OCI-LY1 (cell line): Measurements from ENCODE around the gene TCP11L2.

Experiments
- H2AFZ ChIP-seq: fragments of 200-600 bp; sonication (generic), shearing (Covaris generic); 2 replicates; pipeline ENCODE4 v1.6.0; 2014; ENCODE audit warnings: antibody characterized with exemption, mild to moderate bottlenecking, low read length
- H3F3A ChIP-seq: fragments of 200-600 bp; sonication (generic), shearing (Covaris generic); 2 replicates; pipeline ENCODE4 v1.6.0; 2014; ENCODE audit warnings: mild to moderate bottlenecking, antibody characterized with exemption, low read length, moderate library complexity; ENCODE audit not compliant: insufficient read depth
- H3K27ac ChIP-seq: fragments of 200-600 bp; sonication (generic); 2 replicates; pipeline ENCODE4 v1.5.1; 2014; ENCODE audit warnings: low read length, mixed run types, mild to moderate bottlenecking, low read depth; ENCODE audit not compliant: poor library complexity, severe bottlenecking
- H3K27me3 ChIP-seq: fragments of 200-600 bp; sonication (generic); 2 replicates; pipeline ENCODE4 v1.6.0; 2014; ENCODE audit warnings: antibody characterized with exemption, mild to moderate bottlenecking, low read length, moderate library complexity; ENCODE audit not compliant: insufficient read depth
- H3K36me3 ChIP-seq: fragments of 200-600 bp; sonication (generic); 2 replicates; pipeline ENCODE4 v1.6.1; 2014; ENCODE audit warnings: mild to moderate bottlenecking, antibody characterized with exemption, low read length, moderate library complexity, mixed read lengths; ENCODE audit not compliant: insufficient read depth
- H3K4me1 ChIP-seq: fragments of 200-600 bp; sonication (generic); 2 replicates; pipeline ENCODE4 v1.5.1; 2014; ENCODE audit warnings: mild to moderate bottlenecking, low read length, moderate library complexity; ENCODE audit not compliant: insufficient read depth, severe bottlenecking
- H3K4me2 ChIP-seq: fragments of 200-600 bp; sonication (generic), shearing (Covaris generic); 2 replicates; pipeline ENCODE4 v1.6.1; 2014; ENCODE audit warnings: low read length
- H3K4me3 ChIP-seq: fragments of 200-600 bp; sonication (generic); 2 replicates; pipeline ENCODE4 v1.5.1; 2014; ENCODE audit warnings: low read length, low read depth, mild to moderate bottlenecking, mixed read lengths; ENCODE audit not compliant: poor library complexity, severe bottlenecking
- H3K79me2 ChIP-seq: fragments of 200-600 bp; shearing (Covaris generic); 2 replicates; pipeline ENCODE4 v1.6.1; 2016; ENCODE audit warnings: mixed run types, low read length, mixed read lengths; ENCODE audit not compliant: insufficient read depth
- H3K9ac ChIP-seq: fragments of 200-600 bp; sonication (generic), shearing (Covaris generic); 2 replicates; pipeline ENCODE4 v1.6.1; 2014; ENCODE audit warnings: mild to moderate bottlenecking, low read length, mixed read lengths
- H3K9me2 ChIP-seq: fragments of 200-600 bp; sonication (generic), shearing (Covaris generic); 2 replicates; pipeline ENCODE4 v1.6.1; 2014; ENCODE audit warnings: low read depth, mild to moderate bottlenecking, low read length, mixed read lengths
- H3K9me3 ChIP-seq: fragments of 200-600 bp; shearing (Covaris generic); 2 replicates; pipeline ENCODE4 v1.6.1; 2014; ENCODE audit warnings: low read length, mixed read lengths
- H4K20me1 ChIP-seq: fragments of 200-600 bp; sonication (generic), shearing (Covaris generic); 2 replicates; pipeline ENCODE4 v1.6.0; 2016; ENCODE audit warnings: mild to moderate bottlenecking, low read length; ENCODE audit not compliant: insufficient read depth
- EZH2 ChIP-seq: fragments of 200-600 bp; sonication (generic), shearing (Covaris generic); IDR thresholded peaks from 2 replicates; pipeline ENCODE4 v1.8.0; 2017; ENCODE audit warnings: borderline replicate concordance, mixed run types, mild to moderate bottlenecking, antibody characterized with exemption, low read length, moderate library complexity, mixed read lengths
- TF ChIP-seq, protein P1 (sequence below): fragments of 200-600 bp; sonication (generic), shearing (Covaris generic); IDR thresholded peaks from 2 replicates; pipeline ENCODE4 v1.5.1; 2017; ENCODE audit warnings: mild to moderate bottlenecking, antibody characterized with exemption, low read length, moderate library complexity, mixed read lengths

TCP11L2 gene

GRCh38 chr12:106255952-106256351 lies 46.6 kb upstream of the TCP11L2 start:
- no peaks in the 10 kb centered on the region for H3K27me3 ChIP-seq
- H3K4me1 ChIP-seq, result peaks cover under 1% of the 10 kb centered on the region
- H3F3A ChIP-seq, result no peaks in the 10 kb centered on the region
- no peaks in the 10 kb centered on the region for H3K9me2 ChIP-seq
- H3K9ac ChIP-seq, result no peak overlapping the region
- TF ChIP-seq, protein P1, sequence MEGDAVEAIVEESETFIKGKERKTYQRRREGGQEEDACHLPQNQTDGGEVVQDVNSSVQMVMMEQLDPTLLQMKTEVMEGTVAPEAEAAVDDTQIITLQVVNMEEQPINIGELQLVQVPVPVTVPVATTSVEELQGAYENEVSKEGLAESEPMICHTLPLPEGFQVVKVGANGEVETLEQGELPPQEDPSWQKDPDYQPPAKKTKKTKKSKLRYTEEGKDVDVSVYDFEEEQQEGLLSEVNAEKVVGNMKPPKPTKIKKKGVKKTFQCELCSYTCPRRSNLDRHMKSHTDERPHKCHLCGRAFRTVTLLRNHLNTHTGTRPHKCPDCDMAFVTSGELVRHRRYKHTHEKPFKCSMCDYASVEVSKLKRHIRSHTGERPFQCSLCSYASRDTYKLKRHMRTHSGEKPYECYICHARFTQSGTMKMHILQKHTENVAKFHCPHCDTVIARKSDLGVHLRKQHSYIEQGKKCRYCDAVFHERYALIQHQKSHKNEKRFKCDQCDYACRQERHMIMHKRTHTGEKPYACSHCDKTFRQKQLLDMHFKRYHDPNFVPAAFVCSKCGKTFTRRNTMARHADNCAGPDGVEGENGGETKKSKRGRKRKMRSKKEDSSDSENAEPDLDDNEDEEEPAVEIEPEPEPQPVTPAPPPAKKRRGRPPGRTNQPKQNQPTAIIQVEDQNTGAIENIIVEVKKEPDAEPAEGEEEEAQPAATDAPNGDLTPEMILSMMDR, result no peak
- no peak for TF ChIP-seq EZH2
- no peak overlapping the region for H3K4me2 ChIP-seq
- H3K27ac ChIP-seq, result no peak overlapping the region
- H2AFZ ChIP-seq, result no peak overlapping the region
- no peaks in the 10 kb centered on the region for H4K20me1 ChIP-seq
- H3K4me3 ChIP-seq, result no peak overlapping the region
- H3K36me3 ChIP-seq, result no peaks in the 10 kb centered on the region
- H3K9me3 ChIP-seq, result no peaks in the 10 kb centered on the region
- no peaks in the 10 kb centered on the region for H3K79me2 ChIP-seq

DNA sequence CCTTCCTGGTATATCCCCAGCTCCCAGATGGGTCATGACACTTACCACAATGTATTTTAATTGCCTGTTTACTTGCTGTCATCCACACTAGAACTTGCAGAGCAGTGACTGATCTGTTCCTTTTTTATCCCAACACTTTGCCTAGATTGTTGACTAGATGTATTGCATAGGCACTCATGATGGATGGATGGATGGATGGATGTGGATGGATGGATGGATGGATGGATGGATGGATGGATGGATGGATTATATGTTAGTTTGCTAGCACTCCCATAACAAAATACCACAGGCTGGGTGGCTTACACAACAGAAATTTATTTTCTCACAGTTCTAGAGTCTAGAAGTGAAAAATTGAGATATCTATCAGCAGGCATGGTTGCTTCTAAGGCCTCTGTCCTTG lies 46.0 kb upstream of the TCP11L2 start:
- Histone ChIP-seq H3K27ac (no peak overlapping the region), H3K36me3 (no peaks in the 10 kb centered on the region), H2AFZ (no peak overlapping the region), H3F3A (no peaks in the 10 kb centered on the region), H3K4me2 (no peak overlapping the region), H4K20me1 (no peaks in the 10 kb centered on the region), H3K9me2 (no peaks in the 10 kb centered on the region), H3K27me3 (no peaks in the 10 kb centered on the region), H3K79me2 (no peaks in the 10 kb centered on the region), H3K4me1 (no peaks in the 10 kb centered on the region), H3K9ac (no peak overlapping the region), H3K9me3 (no peaks in the 10 kb centered on the region), H3K4me3 (no peak overlapping the region)
- TF ChIP-seq, protein P1, result no peak
- no peak for TF ChIP-seq EZH2

- H3K4me1 ChIP-seq, result no peaks in the 10 kb centered on the region
- no peaks in the 10 kb centered on the region for H4K20me1 ChIP-seq
- no peaks in the 10 kb centered on the region for H3F3A ChIP-seq
- no peaks in the 10 kb centered on the region for H3K27me3 ChIP-seq
- H3K9me3 ChIP-seq, result no peaks in the 10 kb centered on the region
- TF ChIP-seq, protein P1, result no peak
- TF ChIP-seq EZH2, result no peak
- H3K79me2 ChIP-seq, result no peaks in the 10 kb centered on the region
- no peak overlapping the region for H2AFZ ChIP-seq
- no peak overlapping the region for H3K9ac ChIP-seq
- H3K4me3 ChIP-seq, result no peak overlapping the region
- H3K4me2 ChIP-seq, result no peak overlapping the region
- H3K27ac ChIP-seq, result no peak overlapping the region
- H3K36me3 ChIP-seq, result no peaks in the 10 kb centered on the region
- no peaks in the 10 kb centered on the region for H3K9me2 ChIP-seq
Measured at GRCh38 chr12:106258226-106258625, 44.3 kb upstream of the TCP11L2 start.
